ENCODE data around the gene SPEF1. TPM values are rescaled to one million over a fixed set of nuclear protein-coding genes. Genes with fewer than 3 reads are reported as not detected.
A peak's percentile ranks its signal among the peaks of the same experiment; 100 is the strongest.

The SPEF1 gene
- total and polyA plus RNA-seq, 7 donors, result 0.12 to 1.7 (median 0.24) TPM; not detected in 3

DNA sequence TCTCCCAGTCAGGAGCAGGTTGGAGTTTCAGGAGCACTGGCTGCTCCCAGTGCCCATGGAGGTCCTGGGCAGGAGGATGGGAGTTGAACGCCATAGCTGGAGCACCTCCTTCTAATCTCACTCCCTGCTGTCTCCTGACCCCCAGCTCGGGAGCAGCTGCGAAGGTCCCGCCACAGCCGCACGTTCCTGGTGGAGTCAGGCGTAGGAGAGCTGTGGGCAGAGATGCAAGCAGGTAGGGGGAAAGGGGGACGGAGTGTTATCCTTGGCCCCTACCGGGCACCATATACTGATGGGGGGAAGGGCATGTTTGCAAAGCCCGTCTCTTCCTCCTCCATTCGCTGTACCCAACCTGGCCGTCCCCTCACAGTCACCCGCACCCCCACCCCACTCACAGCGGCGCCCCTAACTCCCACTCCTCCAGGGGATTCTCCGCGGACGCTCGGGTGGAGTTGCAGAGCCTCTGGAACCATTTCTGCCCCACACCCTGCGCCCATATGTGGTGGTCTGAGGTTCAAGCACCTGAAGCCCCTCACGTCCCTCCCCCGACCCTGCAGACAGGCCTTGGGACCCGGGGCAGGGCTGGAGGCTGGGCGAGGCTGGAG, 32.1 kb downstream of the SPEF1 start:
- WGBS, 3 donors, result 69 to 80% (median 71%) methylated on average over 22 to 24 of the region's 24 CpGs

DNA sequence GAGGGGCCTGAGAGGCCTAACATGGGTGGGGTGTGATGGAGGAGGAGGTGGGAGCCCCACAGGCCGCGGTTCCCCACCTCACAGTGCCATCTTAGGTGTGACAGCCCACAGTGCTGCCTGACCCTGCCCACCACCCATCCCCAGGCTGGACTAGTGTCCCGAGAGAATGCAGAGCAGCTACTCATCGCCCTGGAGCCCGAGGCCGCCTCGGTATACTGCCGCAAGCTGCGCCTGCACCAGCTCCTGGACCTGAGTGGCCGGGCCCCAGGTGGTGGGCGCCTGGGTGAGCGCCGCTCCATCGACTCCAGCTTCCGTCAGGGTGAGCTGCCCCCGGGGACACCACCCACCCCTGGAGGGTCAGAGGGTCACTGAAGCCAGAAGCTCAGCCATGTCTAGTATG, 33.2 kb downstream of the SPEF1 start:
- ATAC-seq, result no peak
- DNase-seq, result no peak
- peaks cover 0 to 54% (median 6%) of the 10 kb centered on the region in 3 donors for H3K27me3 ChIP-seq (ENCODE audit: insufficient read depth in 3 of 3, low read length in 2 of 3)
- H3K36me3 ChIP-seq (ENCODE audit: insufficient read depth in 1 of 2, low read depth in 1 of 2), result no peaks in the 10 kb centered on the region
- no peak overlapping the region for H3K27ac ChIP-seq
- H3K4me3 ChIP-seq, result no peak overlapping the region
- no peaks in the 10 kb centered on the region for H3K9me3 ChIP-seq
- intact Hi-C loops (cut with DNase I), result no loop called here
- 90 to 92% (median 91%) methylated on average over 16 of the region's 16 CpGs for WGBS, 3 donors
- TF ChIP-seq, protein P1, sequence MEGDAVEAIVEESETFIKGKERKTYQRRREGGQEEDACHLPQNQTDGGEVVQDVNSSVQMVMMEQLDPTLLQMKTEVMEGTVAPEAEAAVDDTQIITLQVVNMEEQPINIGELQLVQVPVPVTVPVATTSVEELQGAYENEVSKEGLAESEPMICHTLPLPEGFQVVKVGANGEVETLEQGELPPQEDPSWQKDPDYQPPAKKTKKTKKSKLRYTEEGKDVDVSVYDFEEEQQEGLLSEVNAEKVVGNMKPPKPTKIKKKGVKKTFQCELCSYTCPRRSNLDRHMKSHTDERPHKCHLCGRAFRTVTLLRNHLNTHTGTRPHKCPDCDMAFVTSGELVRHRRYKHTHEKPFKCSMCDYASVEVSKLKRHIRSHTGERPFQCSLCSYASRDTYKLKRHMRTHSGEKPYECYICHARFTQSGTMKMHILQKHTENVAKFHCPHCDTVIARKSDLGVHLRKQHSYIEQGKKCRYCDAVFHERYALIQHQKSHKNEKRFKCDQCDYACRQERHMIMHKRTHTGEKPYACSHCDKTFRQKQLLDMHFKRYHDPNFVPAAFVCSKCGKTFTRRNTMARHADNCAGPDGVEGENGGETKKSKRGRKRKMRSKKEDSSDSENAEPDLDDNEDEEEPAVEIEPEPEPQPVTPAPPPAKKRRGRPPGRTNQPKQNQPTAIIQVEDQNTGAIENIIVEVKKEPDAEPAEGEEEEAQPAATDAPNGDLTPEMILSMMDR (IDR thresholded peaks at IDR 0.05), result no peak
- H3K4me1 ChIP-seq, result no peaks in the 10 kb centered on the region

More for the DNA sequence above, 32.1 kb downstream of the SPEF1 start:
- Histone ChIP-seq H3K9me3 (no peaks in the 10 kb centered on the region), H3K4me1 (no peaks in the 10 kb centered on the region), H3K4me3 (no peak overlapping the region), H3K27me3 (ENCODE audit: insufficient read depth in 3 of 3, low read length in 2 of 3) (peaks cover 0 to 49% (median 6%) of the 10 kb centered on the region in 3 donors), H3K27ac (no peak overlapping the region), H3K36me3 (ENCODE audit: insufficient read depth in 1 of 2, low read depth in 1 of 2) (no peaks in the 10 kb centered on the region)
- DNase-seq (peak in 1 of 2 donors; percentile 47), ATAC-seq (no peak)
- TF ChIP-seq, protein P1 (IDR thresholded peaks at IDR 0.05), result no peak
- intact Hi-C loops (cut with DNase I), result no loop called here

DNA sequence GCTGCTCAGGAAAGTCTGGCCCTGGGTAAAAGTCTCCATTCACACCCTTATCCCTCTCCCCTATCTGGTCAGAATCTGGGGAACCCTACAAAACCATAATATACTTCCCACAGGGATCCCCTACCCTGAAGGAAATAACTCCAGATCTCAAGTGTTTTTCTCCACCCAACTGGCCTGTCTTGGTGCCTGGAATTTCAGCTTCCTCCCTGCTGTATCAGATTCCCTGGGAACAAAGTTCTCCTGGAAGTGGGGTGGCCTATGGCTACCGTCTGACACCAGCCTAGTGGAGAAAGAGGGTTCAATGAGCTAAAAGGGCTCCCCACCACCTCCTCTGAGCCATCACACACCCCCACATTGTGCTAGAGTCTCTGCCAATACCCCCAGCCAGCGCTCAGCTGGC, 33.8 kb downstream of the SPEF1 start:
- intact Hi-C loops (cut with DNase I), result no loop called here
- WGBS, 3 donors, result 72 to 93% (median 73%) methylated on average over 2 of the region's 2 CpGs

GRCh38 chr20:3745686-3746173, 35.5 kb downstream of the SPEF1 start:
- peaks cover 0 to 43% (median 3%) of the 10 kb centered on the region in 3 donors for H3K27me3 ChIP-seq (ENCODE audit: insufficient read depth in 3 of 3, low read length in 2 of 3)
- H3K36me3 ChIP-seq (ENCODE audit: insufficient read depth in 1 of 2, low read depth in 1 of 2), result no peaks in the 10 kb centered on the region
- ATAC-seq, result no peak
- TF ChIP-seq, protein P1 (IDR thresholded peaks at IDR 0.05), result no peak
- no peaks in the 10 kb centered on the region for H3K9me3 ChIP-seq
- intact Hi-C loops (cut with DNase I), result no loop called here
- 68 to 74% (median 70%) methylated on average over 11 of the region's 11 CpGs for WGBS, 3 donors
- H3K4me3 ChIP-seq, result no peak overlapping the region
- no peak overlapping the region for H3K27ac ChIP-seq
- peak in 1 of 2 donors; percentile 33 for DNase-seq
- H3K4me1 ChIP-seq, result no peaks in the 10 kb centered on the region

More for the DNA sequence above, 33.8 kb downstream of the SPEF1 start:
- no peaks in the 10 kb centered on the region for H3K36me3 ChIP-seq (ENCODE audit: insufficient read depth in 1 of 2, low read depth in 1 of 2)
- H3K4me3 ChIP-seq, result no peak overlapping the region
- TF ChIP-seq, protein P1 (IDR thresholded peaks at IDR 0.05), result no peak
- no peaks in the 10 kb centered on the region for H3K4me1 ChIP-seq
- H3K27me3 ChIP-seq (ENCODE audit: insufficient read depth in 3 of 3, low read length in 2 of 3), result peaks cover 0 to 54% (median 6%) of the 10 kb centered on the region in 3 donors
- no peaks in the 10 kb centered on the region for H3K9me3 ChIP-seq
- DNase-seq (no peak), ATAC-seq (no peak)
- no peak overlapping the region for H3K27ac ChIP-seq

Measured in psoas muscle (tissue), 8 donors.